ENCODE measurements around the gene GUSB.
"Not testable (repeated sequence)": the region's sequence is repeated elsewhere in the genome, so short reads cannot be mapped to it uniquely, and the experiment has no call there.

GUSB gene

GRCh38 chr7:65974876-65975275, 7.1 kb downstream of the GUSB start:
- no peak for DNase-seq

GRCh38 chr7:65974191-65974801, 7.7 kb downstream of the GUSB start:
- DNase-seq = no peak

- no peak for DNase-seq
These were observed 9.0 kb downstream of the GUSB start for GRCh38 chr7:65972976-65973375.

GRCh38 chr7:65971021-65971420, 11.0 kb downstream of the GUSB start:
- no peak for DNase-seq

GRCh38 chr7:65968256-65969185, 13.5 kb downstream of the GUSB start:
- no peak for DNase-seq

- no peak for DNase-seq
These were observed 14.5 kb downstream of the GUSB start for GRCh38 chr7:65967361-65968155.

- no peak for DNase-seq
These were observed 15.9 kb downstream of the GUSB start for GRCh38 chr7:65966146-65966545.

GRCh38 chr7:65964671-65965070, 17.3 kb downstream of the GUSB start:
- DNase-seq = not testable (repeated sequence)

GRCh38 chr7:65962033-65962432, 20.0 kb downstream of the GUSB start:
- DNase-seq = no peak

- DNase-seq = no peak
These were observed 21.5 kb downstream of the GUSB start for GRCh38 chr7:65960351-65961074.

- DNase-seq = no peak
These were observed 26.3 kb downstream of the GUSB start for GRCh38 chr7:65955718-65956117.

- DNase-seq = no peak
These were observed 28.0 kb downstream of the GUSB start for GRCh38 chr7:65953890-65954450.

GRCh38 chr7:65953001-65953720, 28.9 kb downstream of the GUSB start:
- DNase-seq = no peak

- DNase-seq = no peak
These were observed 30.0 kb downstream of the GUSB start for GRCh38 chr7:65951837-65952578.

GRCh38 chr7:65946904-65947303, 35.1 kb downstream of the GUSB start:
- DNase-seq = no peak

GRCh38 chr7:65945787-65946186, 36.2 kb downstream of the GUSB start:
- not testable (repeated sequence) for DNase-seq

GRCh38 chr7:65938336-65938895, 43.6 kb downstream of the GUSB start:
- no peak for DNase-seq

GRCh38 chr7:65937296-65937695, 44.7 kb downstream of the GUSB start:
- no peak for DNase-seq

GRCh38 chr7:65931685-65932084, 50.3 kb downstream of the GUSB start:
- no peak for DNase-seq

All from NCI-H2107 (cell line).